Inflammatory macrophage treated with lipopolysaccharide for 1 hour (primary cell): ENCODE measurements around the gene CACNA1G.

Experiments
- DNase-seq, 2 donors: peaks; one replicate each; pipeline ENCODE4 v3.0.0-alpha.2; 2020 to 2022

CACNA1G gene

GRCh38 chr17:50614471-50615051, 54.0 kb downstream of the CACNA1G start:
- no peak for DNase-seq

GRCh38 chr17:50615828-50616227, 55.3 kb downstream of the CACNA1G start:
- no peak for DNase-seq

- peak in 1 of 2 donors; percentile 43 for DNase-seq
Measured at GRCh38 chr17:50618300-50618699, 57.8 kb downstream of the CACNA1G start.

DNA sequence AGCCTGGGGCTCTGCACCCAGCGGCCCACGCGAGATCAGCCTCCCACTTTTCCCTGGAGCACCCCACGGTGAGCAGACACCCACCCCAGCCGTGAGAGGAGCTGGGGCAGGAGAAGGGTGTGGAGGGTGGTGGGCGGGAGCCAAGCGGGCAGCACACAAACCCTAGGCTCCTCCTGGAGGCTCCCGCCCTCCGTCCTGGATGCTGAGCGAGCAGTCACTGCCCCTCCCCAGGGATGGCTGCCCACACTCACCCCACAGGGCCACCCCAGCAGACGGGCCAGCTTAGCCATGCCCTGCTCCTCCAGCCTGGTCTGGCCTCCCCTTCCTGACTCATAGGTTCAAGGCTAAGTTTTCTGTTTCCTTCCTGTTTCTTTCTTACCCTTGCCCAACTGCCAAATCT, 58.4 kb downstream of the CACNA1G start:
- DNase-seq, result peak; percentile 68 to 70

GRCh38 chr17:50619489-50619888, 59.0 kb downstream of the CACNA1G start:
- DNase-seq, result no peak

GRCh38 chr17:50620237-50620636, 59.7 kb downstream of the CACNA1G start:
- no peak for DNase-seq

- no peak for DNase-seq
Measured at GRCh38 chr17:50620858-50621257, 60.3 kb downstream of the CACNA1G start.

DNA sequence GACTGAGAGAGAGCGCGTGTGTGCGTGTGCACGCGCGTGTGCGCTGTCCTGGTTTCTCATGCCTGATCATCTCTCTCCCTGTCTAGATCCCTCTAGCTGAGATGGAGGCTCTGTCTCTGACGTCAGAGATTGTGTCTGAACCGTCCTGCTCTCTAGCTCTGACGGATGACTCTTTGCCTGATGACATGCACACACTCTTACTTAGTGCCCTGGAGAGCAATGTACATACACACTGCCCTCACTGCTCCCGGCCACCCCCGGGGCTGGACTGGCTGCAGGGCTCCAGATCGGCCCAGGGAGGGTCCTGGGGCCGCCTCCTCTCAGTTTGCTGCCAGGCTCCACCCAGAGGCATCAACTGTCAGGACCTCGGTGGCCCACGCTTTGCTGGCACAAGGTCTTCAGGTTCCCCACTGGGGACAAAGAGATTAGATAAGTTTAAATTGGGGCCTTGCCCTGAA, 61.1 kb downstream of the CACNA1G start:
- no peak for DNase-seq

DNA sequence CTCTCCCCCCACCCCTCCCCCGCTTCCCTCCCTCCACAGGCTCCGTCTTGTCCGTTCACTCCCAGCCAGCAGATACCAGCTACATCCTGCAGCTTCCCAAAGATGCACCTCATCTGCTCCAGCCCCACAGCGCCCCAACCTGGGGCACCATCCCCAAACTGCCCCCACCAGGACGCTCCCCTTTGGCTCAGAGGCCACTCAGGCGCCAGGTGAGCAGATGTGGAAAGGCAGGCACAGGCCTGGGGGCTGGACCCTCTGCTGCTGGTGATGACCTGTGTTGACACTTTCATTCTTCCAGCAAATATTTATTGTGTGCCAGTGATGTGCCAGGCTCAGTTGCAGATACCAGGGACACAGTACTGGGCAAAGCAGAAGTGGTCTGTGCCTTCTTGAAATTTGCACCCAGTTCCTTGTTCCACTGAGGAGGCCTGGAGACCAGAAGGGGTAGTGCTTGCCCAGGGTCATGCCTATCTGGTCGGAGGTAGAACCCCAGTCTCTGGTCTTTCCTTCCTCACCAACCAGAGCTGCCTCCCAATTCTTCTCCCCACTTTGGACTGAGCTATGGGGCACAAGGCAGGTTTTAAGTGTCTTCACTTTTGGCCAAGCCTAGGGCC, 63.9 kb downstream of the CACNA1G start:
- peak in 1 of 2 donors; percentile 45 for DNase-seq

GRCh38 chr17:50625032-50625871, 64.7 kb downstream of the CACNA1G start:
- no peak for DNase-seq

- peak in 1 of 2 donors; percentile 53 for DNase-seq
Measured at GRCh38 chr17:50626037-50626574, 65.6 kb downstream of the CACNA1G start.

DNA sequence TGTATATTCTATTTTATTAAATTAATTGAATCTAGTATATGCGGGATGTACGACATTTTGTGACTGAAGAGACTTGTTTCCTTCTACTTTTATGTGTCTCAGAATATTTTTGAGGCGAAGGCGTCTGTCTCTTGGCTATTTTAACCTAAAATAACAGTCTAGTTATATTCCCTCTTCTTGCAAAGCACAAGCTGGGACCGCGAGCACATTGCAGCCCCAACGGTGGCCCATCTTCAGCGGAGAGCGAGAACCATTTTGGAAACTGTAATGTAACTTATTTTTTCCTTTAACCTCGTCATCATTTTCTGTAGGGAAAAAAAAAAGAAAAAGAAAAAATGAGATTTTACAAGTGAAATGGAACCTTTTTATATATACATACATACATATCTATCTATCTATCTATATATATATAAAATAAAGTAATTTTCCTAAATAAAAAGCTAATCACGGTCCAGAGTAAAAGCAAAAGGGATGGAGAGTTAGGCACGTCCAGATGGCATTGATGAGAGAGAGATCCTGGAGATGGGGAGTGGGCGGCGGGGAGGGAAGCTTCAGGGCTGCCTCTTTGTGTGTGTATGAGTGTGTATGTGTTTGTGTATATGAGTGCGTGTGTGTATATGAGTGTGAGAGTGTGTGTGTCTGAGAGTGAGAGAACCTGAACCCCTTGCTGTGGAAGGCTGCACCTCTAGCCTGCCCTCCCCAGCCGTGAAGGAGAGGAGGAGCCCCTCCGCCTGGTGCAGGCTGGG, 66.7 kb downstream of the CACNA1G start:
- DNase-seq, result no peak

- DNase-seq, result peak in 1 of 2 donors; percentile 43
Measured at GRCh38 chr17:50627782-50628601, 67.5 kb downstream of the CACNA1G start.

GRCh38 chr17:50629902-50630301, 69.4 kb downstream of the CACNA1G start:
- no peak for DNase-seq

DNA sequence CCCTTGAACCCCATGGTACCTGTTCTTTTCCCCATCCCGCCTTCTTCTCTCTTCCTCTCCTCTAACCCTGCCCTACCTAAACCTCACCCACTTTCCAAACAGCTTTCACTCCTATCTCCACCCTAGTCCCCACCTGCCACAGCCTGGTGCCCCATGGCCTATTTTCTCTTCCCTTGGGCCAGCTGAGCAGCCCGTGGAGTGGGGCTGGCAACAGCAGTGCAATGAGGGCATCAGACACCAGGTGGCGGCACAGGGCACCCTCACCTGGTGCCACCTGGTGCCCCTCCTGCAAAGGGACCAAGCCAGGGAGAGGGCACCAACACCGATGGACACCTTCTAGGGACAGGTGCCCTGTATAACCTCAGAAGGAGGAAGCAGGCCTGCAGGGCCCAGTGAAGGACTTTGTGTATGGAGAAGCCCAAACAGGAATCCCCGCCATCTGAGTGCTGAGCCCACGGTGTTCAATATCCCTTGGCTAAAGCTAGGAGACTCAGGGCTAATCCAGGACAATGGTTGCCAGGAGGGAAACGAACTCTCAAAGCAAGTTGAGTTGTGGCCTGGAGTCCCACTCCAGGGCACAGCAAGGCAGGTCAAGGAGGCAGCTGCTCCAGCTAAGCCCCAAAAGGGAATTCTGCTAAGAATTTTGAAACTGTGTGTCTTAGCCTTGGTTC, 70.1 kb downstream of the CACNA1G start:
- no peak for DNase-seq

- no peak for DNase-seq
Measured at GRCh38 chr17:50631195-50631907, 70.8 kb downstream of the CACNA1G start.

DNA sequence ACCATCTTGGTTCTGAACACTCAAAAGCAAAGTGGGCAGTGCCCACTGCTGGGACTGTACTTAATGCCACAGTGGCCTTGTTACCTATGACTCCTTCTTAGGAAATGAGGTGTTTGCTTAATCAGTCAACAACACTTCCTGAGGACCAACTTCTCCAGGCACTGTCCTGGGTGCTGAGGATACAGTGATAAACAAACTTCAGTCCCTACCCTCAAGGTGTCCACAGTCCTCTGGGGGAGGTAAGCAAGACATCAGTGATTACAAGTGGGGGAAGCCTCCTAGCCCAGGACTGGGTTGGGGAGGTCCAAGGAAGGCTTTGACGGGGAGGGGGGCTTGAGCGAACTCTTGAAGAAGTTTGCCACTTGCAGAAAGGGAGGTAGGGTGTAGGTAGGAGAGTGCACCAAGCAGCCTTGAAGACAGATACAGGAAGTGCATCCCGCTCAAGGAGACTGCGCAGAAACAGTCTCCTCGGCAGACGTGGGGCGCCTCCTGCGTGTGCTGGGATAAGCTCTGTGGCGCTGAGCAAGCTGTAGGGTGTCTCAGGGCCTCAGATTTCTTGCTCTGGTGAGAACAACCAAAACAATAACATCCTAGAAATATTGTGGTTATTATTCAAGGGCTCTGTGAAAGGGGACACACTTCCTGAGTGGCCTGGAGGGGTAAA, 71.5 kb downstream of the CACNA1G start:
- DNase-seq, result no peak

GRCh38 chr17:50632637-50633036, 72.1 kb downstream of the CACNA1G start:
- DNase-seq, result no peak

- DNase-seq, result no peak
Measured at GRCh38 chr17:50633683-50634082, 73.2 kb downstream of the CACNA1G start.
